ENCODE measurements around the gene TMED1.
"Not testable (repeated sequence)": the region's sequence is repeated elsewhere in the genome, so short reads cannot be mapped to it uniquely, and the experiment has no call there.

TMED1 gene

GRCh38 chr19:10835754-10836478, at the start of gene TMED1:
TMED1 (minus strand) TSS chr19:10836212; CDS start chr19:10836191, 21 bp downstream.
- Histone ChIP-seq H3K36me3 (ENCODE audit: control insufficient read depth, insufficient read depth, low read length) (peaks cover 16% of the 10 kb centered on the region), H3K9ac (ENCODE audit: low read length) (peak within 1 kb of the TSS; percentile 83), H3K4me3 (ENCODE audit: low read length) (peak within 1 kb of the TSS; percentile 80), H3K4me1 (ENCODE audit: control insufficient read depth, insufficient read depth, low read length) (peaks cover 17% of the 10 kb centered on the region), H3K27me3 (ENCODE audit: control insufficient read depth, insufficient read depth, low read length) (no peaks in the 10 kb centered on the region), H3K9me3 (ENCODE audit: control insufficient read depth, low read length) (peaks cover 5% of the 10 kb centered on the region)

- no peak overlapping the region for H3K9ac ChIP-seq (ENCODE audit: low read length)
- H3K27me3 ChIP-seq (ENCODE audit: control insufficient read depth, insufficient read depth, low read length) = no peaks in the 10 kb centered on the region
- H3K36me3 ChIP-seq (ENCODE audit: control insufficient read depth, insufficient read depth, low read length) = no peaks in the 10 kb centered on the region
- H3K4me3 ChIP-seq (ENCODE audit: low read length) = no peak overlapping the region
- peaks cover 8% of the 10 kb centered on the region for H3K4me1 ChIP-seq (ENCODE audit: control insufficient read depth, insufficient read depth, low read length)
- no peaks in the 10 kb centered on the region for H3K9me3 ChIP-seq (ENCODE audit: control insufficient read depth, low read length)
Observed at GRCh38 chr19:10885201-10886169, 49.5 kb upstream of the TMED1 start.

- Histone ChIP-seq H3K4me3 (ENCODE audit: low read length) (no peak overlapping the region), H3K27me3 (ENCODE audit: control insufficient read depth, insufficient read depth, low read length) (no peaks in the 10 kb centered on the region), H3K4me1 (ENCODE audit: control insufficient read depth, insufficient read depth, low read length) (peaks cover 11% of the 10 kb centered on the region), H3K36me3 (ENCODE audit: control insufficient read depth, insufficient read depth, low read length) (no peaks in the 10 kb centered on the region), H3K9me3 (ENCODE audit: control insufficient read depth, low read length) (no peaks in the 10 kb centered on the region), H3K9ac (ENCODE audit: low read length) (no peak overlapping the region)
Observed at GRCh38 chr19:10884274-10884673, 48.3 kb upstream of the TMED1 start.

DNA sequence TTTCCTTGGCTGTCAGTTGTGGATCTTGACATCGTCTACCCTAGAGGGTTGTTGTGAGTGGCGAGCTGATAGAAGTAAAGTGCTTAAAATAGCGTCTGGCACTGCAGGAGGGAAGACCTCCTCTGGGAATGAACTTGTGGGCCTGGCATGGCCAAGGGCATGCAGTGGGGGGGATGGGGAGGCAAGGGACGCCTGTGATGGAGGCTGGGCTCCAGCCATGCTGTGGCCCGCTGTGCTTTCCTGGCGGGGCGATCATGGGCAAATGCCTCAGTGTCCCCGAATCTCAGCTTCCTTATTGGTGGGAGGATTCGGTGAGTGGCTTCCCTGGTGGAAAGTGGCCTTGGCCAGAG, 46.1 kb upstream of the TMED1 start:
- peaks cover 15% of the 10 kb centered on the region for H3K4me1 ChIP-seq (ENCODE audit: control insufficient read depth, insufficient read depth, low read length)

GRCh38 chr19:10881403-10882107, 45.5 kb upstream of the TMED1 start:
- H3K9ac ChIP-seq (ENCODE audit: low read length) = no peak overlapping the region
- H3K4me3 ChIP-seq (ENCODE audit: low read length) = no peak overlapping the region
- H3K36me3 ChIP-seq (ENCODE audit: control insufficient read depth, insufficient read depth, low read length) = no peaks in the 10 kb centered on the region
- no peaks in the 10 kb centered on the region for H3K27me3 ChIP-seq (ENCODE audit: control insufficient read depth, insufficient read depth, low read length)
- no peaks in the 10 kb centered on the region for H3K9me3 ChIP-seq (ENCODE audit: control insufficient read depth, low read length)
- peaks cover 15% of the 10 kb centered on the region for H3K4me1 ChIP-seq (ENCODE audit: control insufficient read depth, insufficient read depth, low read length)

More for the DNA sequence above, 46.1 kb upstream of the TMED1 start:
- no peaks in the 10 kb centered on the region for H3K27me3 ChIP-seq (ENCODE audit: control insufficient read depth, insufficient read depth, low read length)
- no peak overlapping the region for H3K4me3 ChIP-seq (ENCODE audit: low read length)
- no peak overlapping the region for H3K9ac ChIP-seq (ENCODE audit: low read length)
- H3K36me3 ChIP-seq (ENCODE audit: control insufficient read depth, insufficient read depth, low read length) = no peaks in the 10 kb centered on the region
- H3K9me3 ChIP-seq (ENCODE audit: control insufficient read depth, low read length) = no peaks in the 10 kb centered on the region

DNA sequence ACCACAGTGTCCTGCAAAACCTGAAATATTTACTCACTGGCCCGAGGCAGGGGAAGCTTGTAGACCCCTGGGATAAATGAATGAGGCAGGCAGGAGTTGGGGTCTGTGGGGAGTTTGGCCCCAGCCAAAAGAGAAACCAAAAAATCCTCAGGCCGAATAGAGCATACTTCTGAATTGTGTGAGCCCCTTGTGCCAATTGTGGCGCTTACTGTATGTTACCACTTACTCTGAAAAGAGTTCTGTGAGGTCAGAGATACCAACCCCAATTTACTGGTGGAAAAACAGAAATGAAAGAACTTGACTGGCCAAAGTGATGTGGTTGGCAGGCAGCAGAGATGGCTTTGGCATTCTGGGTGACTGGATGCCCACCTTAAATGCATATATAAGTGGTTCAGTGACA, 42.2 kb upstream of the TMED1 start:
- H3K9ac ChIP-seq (ENCODE audit: low read length) = no peak overlapping the region
- H3K4me3 ChIP-seq (ENCODE audit: low read length) = no peak overlapping the region
- H3K4me1 ChIP-seq (ENCODE audit: control insufficient read depth, insufficient read depth, low read length) = peaks cover 15% of the 10 kb centered on the region
- H3K27me3 ChIP-seq (ENCODE audit: control insufficient read depth, insufficient read depth, low read length) = no peaks in the 10 kb centered on the region
- H3K9me3 ChIP-seq (ENCODE audit: control insufficient read depth, low read length) = no peaks in the 10 kb centered on the region
- no peaks in the 10 kb centered on the region for H3K36me3 ChIP-seq (ENCODE audit: control insufficient read depth, insufficient read depth, low read length)

DNA sequence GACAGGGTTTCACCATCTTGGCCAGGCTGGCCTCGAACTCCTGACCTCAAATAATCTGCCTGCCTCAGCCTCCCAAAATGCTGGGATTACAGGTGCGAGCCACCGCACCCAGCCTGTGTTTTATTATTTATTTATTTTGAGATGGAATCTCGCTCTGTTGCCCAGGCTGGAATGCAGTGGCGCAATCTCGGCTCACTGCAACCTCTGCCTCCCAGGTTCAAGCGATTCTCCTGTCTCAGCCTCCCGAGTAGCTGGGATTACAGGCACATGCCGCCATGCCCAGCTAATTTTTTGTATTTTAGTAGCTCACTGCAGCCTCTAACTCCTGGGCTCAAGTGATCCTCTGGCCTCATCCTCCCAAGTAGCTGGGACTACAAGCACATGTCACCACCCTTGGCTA, 41.6 kb upstream of the TMED1 start:
- peaks cover 21% of the 10 kb centered on the region for H3K4me1 ChIP-seq (ENCODE audit: control insufficient read depth, insufficient read depth, low read length)
- not testable (repeated sequence) for H3K4me3 ChIP-seq (ENCODE audit: low read length); H3K9ac ChIP-seq (ENCODE audit: low read length); H3K9me3 ChIP-seq (ENCODE audit: control insufficient read depth, low read length); H3K27me3 ChIP-seq (ENCODE audit: control insufficient read depth, insufficient read depth, low read length); H3K36me3 ChIP-seq (ENCODE audit: control insufficient read depth, insufficient read depth, low read length)

- Histone ChIP-seq H3K27me3 (ENCODE audit: control insufficient read depth, insufficient read depth, low read length) (no peaks in the 10 kb centered on the region), H3K9me3 (ENCODE audit: control insufficient read depth, low read length) (no peaks in the 10 kb centered on the region), H3K4me1 (ENCODE audit: control insufficient read depth, insufficient read depth, low read length) (peaks cover 26% of the 10 kb centered on the region), H3K36me3 (ENCODE audit: control insufficient read depth, insufficient read depth, low read length) (no peaks in the 10 kb centered on the region), H3K9ac (ENCODE audit: low read length) (no peak overlapping the region), H3K4me3 (ENCODE audit: low read length) (no peak overlapping the region)
Observed at GRCh38 chr19:10876459-10877240, 40.6 kb upstream of the TMED1 start.

- Histone ChIP-seq H3K9ac (ENCODE audit: low read length) (no peak overlapping the region), H3K27me3 (ENCODE audit: control insufficient read depth, insufficient read depth, low read length) (no peaks in the 10 kb centered on the region), H3K9me3 (ENCODE audit: control insufficient read depth, low read length) (no peaks in the 10 kb centered on the region), H3K4me3 (ENCODE audit: low read length) (no peak overlapping the region), H3K36me3 (ENCODE audit: control insufficient read depth, insufficient read depth, low read length) (no peaks in the 10 kb centered on the region), H3K4me1 (ENCODE audit: control insufficient read depth, insufficient read depth, low read length) (peaks cover 26% of the 10 kb centered on the region)
Observed at GRCh38 chr19:10874024-10874423, 38.0 kb upstream of the TMED1 start.

DNA sequence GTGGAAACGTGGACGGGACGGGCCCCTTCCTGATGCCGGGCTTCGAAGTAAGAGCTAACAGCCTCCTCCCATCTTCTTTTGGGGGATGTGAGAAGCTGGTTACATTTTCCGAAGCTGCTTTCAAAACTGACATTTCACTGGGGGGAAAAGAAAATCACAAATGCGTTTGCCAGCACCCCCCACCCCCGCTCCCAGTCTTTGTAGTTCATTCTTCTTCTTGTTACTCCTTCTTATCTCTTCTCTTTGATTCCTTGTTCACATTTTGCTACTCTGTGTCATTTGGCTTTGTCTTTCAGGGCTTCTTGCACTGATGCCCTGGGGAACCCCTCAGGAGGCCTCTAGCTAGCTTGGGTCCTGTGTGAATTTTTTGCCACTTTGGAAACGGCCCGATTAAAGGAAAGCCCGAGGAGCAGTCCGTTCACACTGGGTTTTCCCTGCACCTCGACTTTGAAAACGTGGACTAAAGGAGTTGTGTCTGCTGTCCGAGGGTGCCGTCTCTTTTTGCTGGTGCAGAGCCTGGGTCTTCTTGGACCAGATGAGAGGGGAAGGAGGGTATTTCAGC, 36.6 kb upstream of the TMED1 start:
- Histone ChIP-seq H3K4me1 (ENCODE audit: control insufficient read depth, insufficient read depth, low read length) (peaks cover 16% of the 10 kb centered on the region), H3K27me3 (ENCODE audit: control insufficient read depth, insufficient read depth, low read length) (no peaks in the 10 kb centered on the region), H3K9me3 (ENCODE audit: control insufficient read depth, low read length) (no peaks in the 10 kb centered on the region), H3K36me3 (ENCODE audit: control insufficient read depth, insufficient read depth, low read length) (no peaks in the 10 kb centered on the region), H3K4me3 (ENCODE audit: low read length) (peak overlapping the region; percentile 56), H3K9ac (ENCODE audit: low read length) (peak overlapping the region; percentile 82)

All from mucosa of stomach (tissue), 1 donor.